H1 (cell line): ENCODE data around the gene PCCA. TPM values are rescaled to one million over a fixed set of nuclear protein-coding genes. Genes with fewer than 3 reads are reported as not detected.

Source experiments
- CTCF ChIA-PET: fragments of 300-600 bp; sonication (Branson Sonifier 250); formaldehyde crosslinking; loops from one replicate; lab custom pipeline; 2021; ENCODE audit not compliant: partially characterized antibody; lab: Charles Lee
- POLR2A ChIA-PET: fragments of 300-600 bp; sonication (Branson Sonifier 250); formaldehyde crosslinking; loops from one replicate; lab custom pipeline; 2021; ENCODE audit warnings: inconsistent platforms; ENCODE audit not compliant: partially characterized antibody; lab: Charles Lee
- DNase-seq, 2 experiments: peaks; one replicate each; pipeline versions ENCODE4 v3.0.0 to v3.0.0-alpha.2; 2010 to 2022; ENCODE audit warnings: low spot score in 2 of 2, low read depth in 1 of 2, mixed read lengths in 1 of 2
- FAIRE-seq: peaks from 2 replicates; lab custom pipeline; 2011; peaks lifted over from hg19 to GRCh38; lab: Jason Lieb, UNC
- H2AFZ ChIP-seq: 2 replicates; pipeline ENCODE4 v1.8.1; 2012; ENCODE audit warnings: low read length, inconsistent platforms
- H2AK5ac ChIP-seq: 2 replicates; pipeline ENCODE4 v1.6.1; 2013; ENCODE audit warnings: low read depth, low read length
- H2BK120ac ChIP-seq: replicated peaks from 2 replicates; pipeline ENCODE3; 2013; ENCODE audit warnings: low read depth, low read length, inconsistent platforms
- H2BK12ac ChIP-seq: 2 replicates; pipeline ENCODE4 v1.6.1; 2013; ENCODE audit warnings: low read depth, low read length
- H2BK15ac ChIP-seq: 2 replicates; pipeline ENCODE4 v1.6.1; 2013; ENCODE audit warnings: low read length
- H2BK20ac ChIP-seq: 2 replicates; pipeline ENCODE4 v1.6.1; 2013; ENCODE audit warnings: low read length
- H2BK5ac ChIP-seq: 2 replicates; pipeline ENCODE4 v1.6.1; 2013; ENCODE audit warnings: low read depth, low read length
- H3K14ac ChIP-seq: 2 replicates; pipeline ENCODE4 v1.6.1; 2013; ENCODE audit warnings: inconsistent platforms; ENCODE audit not compliant: insufficient read length
- H3K18ac ChIP-seq: 2 replicates; pipeline ENCODE4 v1.6.1; 2013; ENCODE audit warnings: low read length; ENCODE audit errors: extremely low read depth
- H3K23ac ChIP-seq: 2 replicates; pipeline ENCODE4 v1.6.1; 2013; ENCODE audit warnings: inconsistent platforms; ENCODE audit not compliant: insufficient read length
- H3K23me2 ChIP-seq: 2 replicates; pipeline ENCODE4 v1.6.1; 2013; ENCODE audit warnings: low read depth, low read length
- H3K27ac ChIP-seq: 2 replicates; pipeline ENCODE4 v1.6.1; 2011; ENCODE audit warnings: low read depth, low read length, inconsistent platforms
- H3K27me3 ChIP-seq, 4 experiments: replicated peaks in 1 of 4; 1 replicate in 1 of 4; 2 replicates in 3 of 4; pipeline versions ENCODE4 v1.6.1 to v1.8.1; 2011 to 2013; ENCODE audit warnings: low read length in 3 of 4, mild to moderate bottlenecking in 3 of 4, inconsistent platforms in 2 of 4, mixed read lengths in 2 of 4, moderate library complexity in 1 of 4; ENCODE audit not compliant: control insufficient read depth in 3 of 4, insufficient read depth in 3 of 4; ENCODE audit errors: extremely low read depth in 1 of 4
- H3K36me3 ChIP-seq, 4 experiments: 2 replicates each; pipeline versions ENCODE4 v1.6.1 to v1.8.1; 2011 to 2013; ENCODE audit warnings: mild to moderate bottlenecking in 4 of 4, low read length in 3 of 4, moderate library complexity in 2 of 4, control low read depth in 1 of 4, inconsistent platforms in 1 of 4; ENCODE audit not compliant: insufficient read depth in 4 of 4, control insufficient read depth in 2 of 4
- H3K4ac ChIP-seq: replicated peaks from 2 replicates; pipeline ENCODE3; 2013; ENCODE audit warnings: low read length, low read depth, mixed read lengths, inconsistent platforms; ENCODE audit not compliant: insufficient read length
- H3K4me1 ChIP-seq, 4 experiments: replicated peaks in 1 of 4; 1 replicate in 1 of 4; 2 replicates in 3 of 4; pipeline versions ENCODE4 v1.6.1 to v1.8.1; 2011 to 2013; ENCODE audit warnings: low read length in 3 of 4, inconsistent platforms in 2 of 4, mixed read lengths in 1 of 4; ENCODE audit not compliant: insufficient read depth in 4 of 4, control insufficient read depth in 3 of 4
- H3K4me2 ChIP-seq, 2 experiments: 2 replicates each; pipeline versions ENCODE4 v1.6.1 to v1.8.1; 2011 to 2013; ENCODE audit warnings: low read depth in 2 of 2, low read length in 2 of 2, control low read depth in 1 of 2, inconsistent platforms in 1 of 2, mild to moderate bottlenecking in 1 of 2; ENCODE audit not compliant: insufficient read depth in 1 of 2
- H3K4me3 ChIP-seq, 4 experiments: fragments of 200-600, 300-600 bp in 1 of 4; sonication (generic), shearing (Covaris generic), sonication (Bioruptor Twin) in 1 of 4; 2 replicates each; pipeline versions ENCODE4 v1.5.1 to v1.8.1; 2011 to 2016; ENCODE audit warnings: low read length in 4 of 4, low read depth in 3 of 4, control low read depth in 2 of 4, inconsistent platforms in 2 of 4, mild to moderate bottlenecking in 2 of 4, mixed read lengths in 1 of 4, moderate library complexity in 1 of 4; ENCODE audit not compliant: insufficient read depth in 2 of 4; ENCODE audit errors: extremely low read depth in 1 of 4
- H3K56ac ChIP-seq: replicated peaks from 2 replicates; pipeline ENCODE3; 2013; ENCODE audit warnings: low read depth, mild to moderate bottlenecking, mixed read lengths, low read length, inconsistent platforms; ENCODE audit not compliant: insufficient read length
- H3K79me1 ChIP-seq: 2 replicates; pipeline ENCODE4 v1.6.1; 2013; ENCODE audit warnings: low read depth, low read length, control low read depth
- H3K79me2 ChIP-seq, 2 experiments: 2 replicates each; pipeline versions ENCODE4 v1.6.1 to v1.8.1; 2012 to 2013; ENCODE audit warnings: low read length in 2 of 2, mild to moderate bottlenecking in 2 of 2, inconsistent platforms in 1 of 2; ENCODE audit not compliant: insufficient read depth in 2 of 2, control insufficient read depth in 1 of 2
- H3K9ac ChIP-seq, 4 experiments: replicated peaks in 1 of 4; 1 replicate in 1 of 4; 2 replicates in 3 of 4; pipeline versions ENCODE4 v1.6.1 to v1.8.1; 2011 to 2013; ENCODE audit warnings: low read depth in 3 of 4, low read length in 3 of 4, control low read depth in 2 of 4, mild to moderate bottlenecking in 2 of 4, moderate library complexity in 2 of 4, inconsistent platforms in 1 of 4; ENCODE audit errors: extremely low read depth in 1 of 4
- H3K9me3 ChIP-seq, 2 experiments: 2 replicates each; pipeline versions ENCODE4 v1.6.1 to v1.8.1; 2012 to 2013; ENCODE audit warnings: mild to moderate bottlenecking in 2 of 2, moderate library complexity in 2 of 2, control low read depth in 1 of 2, inconsistent platforms in 1 of 2, low read depth in 1 of 2, low read length in 1 of 2, mixed read lengths in 1 of 2; ENCODE audit not compliant: insufficient read depth in 2 of 2
- H4K20me1 ChIP-seq, 2 experiments: replicated peaks in 1 of 2; 2 replicates each; pipeline versions ENCODE3 to v1.8.1; 2011 to 2013; ENCODE audit warnings: inconsistent platforms in 2 of 2, low read length in 2 of 2, mild to moderate bottlenecking in 1 of 2; ENCODE audit not compliant: insufficient read depth in 2 of 2, control insufficient read depth in 1 of 2
- H4K5ac ChIP-seq: 2 replicates; pipeline ENCODE4 v1.6.1; 2013; ENCODE audit warnings: low read length, low read depth, mixed read lengths, inconsistent platforms; ENCODE audit not compliant: insufficient read length
- H4K8ac ChIP-seq: 2 replicates; pipeline ENCODE4 v1.8.0; 2013; ENCODE audit warnings: mild to moderate bottlenecking, moderate library complexity, low read length, inconsistent platforms; ENCODE audit not compliant: insufficient read depth; ENCODE audit errors: extremely low read depth
- H4K91ac ChIP-seq: replicated peaks from 2 replicates; pipeline ENCODE3; 2013; ENCODE audit warnings: low read length, mixed read lengths, inconsistent platforms; ENCODE audit not compliant: insufficient read length
- CHD2 ChIP-seq: IDR thresholded peaks from 2 replicates; pipeline ENCODE4 v1.6.1; 2012; ENCODE audit warnings: low read length, improper control_type of control experiment
- HDAC2 ChIP-seq, 2 experiments: fragments of 300-600 bp in 1 of 2; sonication (generic) in 1 of 2; IDR thresholded peaks; 2 replicates each; pipeline ENCODE4 v1.6.1; 2011 to 2012; ENCODE audit warnings: low read depth in 2 of 2, low read length in 2 of 2, mild to moderate bottlenecking in 2 of 2, moderate library complexity in 2 of 2, borderline replicate concordance in 1 of 2, inconsistent platforms in 1 of 2
- MAFK ChIP-seq: IDR thresholded peaks from 2 replicates; pipeline ENCODE4 v1.6.1; 2012; ENCODE audit warnings: low read depth, mild to moderate bottlenecking, improper control_type of control experiment, low read length
- NANOG ChIP-seq: IDR thresholded peaks from 2 replicates; pipeline ENCODE4 v1.6.1; 2011; ENCODE audit warnings: low read length, low read depth, mild to moderate bottlenecking, inconsistent platforms; ENCODE audit not compliant: insufficient read depth, poor library complexity, severe bottlenecking
- SP1 ChIP-seq: IDR thresholded peaks from 2 replicates; pipeline ENCODE4 v1.6.1; 2011; ENCODE audit warnings: low read depth, low read length
- ZNF274 ChIP-seq: IDR thresholded peaks from 2 replicates; pipeline ENCODE4 v1.7.0; 2012; ENCODE audit warnings: low read length, borderline replicate concordance; ENCODE audit errors: extremely low read depth
- WGBS, 2 experiments: shearing (Covaris generic) in 1 of 2; methylation state at CpG; one replicate each; pipeline versions ENCODE4 v1.1.6 to v1.1.7; 2013 to 2015; ENCODE audit warnings: low lambda C conversion rate in 2 of 2, mixed read lengths in 2 of 2, inconsistent platforms in 1 of 2, low coverage in 1 of 2, missing lambda C conversion rate in 1 of 2; ENCODE audit not compliant: insufficient replicate concordance in 2 of 2, insufficient coverage in 1 of 2, insufficient read length in 1 of 2; ENCODE audit errors: extremely low coverage in 1 of 2, missing lambda C conversion rate in 1 of 2; 5-methylcytosine and 5-hydroxymethylcytosine counted together
- polyA plus RNA-seq, 7 experiments: library from polyadenylated mRNA; depleted of rRNA in 3 of 7; stranded (reverse) in 5 of 7; unstranded in 2 of 7; fragments of >200 nt in 5 of 7; fragments of 200-250 nt in 2 of 7; gene quantifications; 1 replicate in 5 of 7; 2 replicates in 1 of 7; 4 replicates in 1 of 7; pipeline versions ENCODE4 v1.2.1 to v1.2.3, GENCODE V29; 2011 to 2013; ENCODE audit warnings: missing spikeins in 2 of 7, mixed read lengths in 2 of 7
- total RNA-seq: library from RNA; stranded (reverse); fragmentation: NEBNext Ultra II Directional; extraction: Animal tissue kit (Norgen Biotek cat#: 25700); gene quantifications from 2 replicates; pipeline ENCODE4 v1.2.1, GENCODE V29; 2021

The PCCA gene
- total and polyA plus RNA-seq, 2 of the 8 experiments (the other 6 are each of a cell fraction or from before 2014, with no cell fraction given) = 18.4 to 49.8 TPM

GRCh38 chr13:100195568-100195967, 106.7 kb downstream of the PCCA start:
- Histone ChIP-seq H3K18ac (no peak overlapping the region), H4K5ac (peak overlapping the region; percentile 99), H2BK12ac (no peak overlapping the region), H2BK20ac (no peak overlapping the region), H4K8ac (no peak overlapping the region), H2BK15ac (no peak overlapping the region), H3K27me3 (no peaks in the 10 kb centered on the region), H2AFZ (no peak overlapping the region), H4K91ac (no peak overlapping the region), H3K23me2 (no peaks in the 10 kb centered on the region), H2AK5ac (no peak overlapping the region), H3K27ac (no peak overlapping the region), H3K4me1 (peaks cover 0 to 25% (median 16%) of the 10 kb centered on the region in 4 experiments), H3K23ac (no peak overlapping the region), H3K14ac (no peak overlapping the region), H4K20me1 (no peaks in the 10 kb centered on the region), H3K36me3 (no peaks in the 10 kb centered on the region; a peak in 1 of 8 replicates), H3K4ac (no peak overlapping the region), H3K79me1 (no peaks in the 10 kb centered on the region), H3K4me3 (peak overlapping the region in 1 of 4 experiments; percentile 45; a peak in 2 of 8 replicates), H3K79me2 (peaks cover 0 to 45% of the 10 kb centered on the region in 2 experiments; a peak in 3 of 4 replicates), H2BK5ac (no peak overlapping the region), H3K9me3 (no peaks in the 10 kb centered on the region), H3K56ac (no peak overlapping the region), H3K9ac (no peak overlapping the region), H2BK120ac (no peak overlapping the region), H3K4me2 (peak overlapping the region; percentile 15 to 61; a peak in 2 of 4 replicates)
- peak in 1 of 2 experiments; percentile 9 for DNase-seq
- WGBS, 2 experiments = 4% methylated on average over 1 of the region's 1 CpG; no CpG with 5 or more reads in 1 of the 2 experiments
- FAIRE-seq = peak; percentile 88
- ChIA-PET CTCF (interaction anchor here (0.8 to 1.3 kb wide), 2 partner anchors 319 to 541 kb away, joined by 3 read pairs; no protein-coding TSS in a partner anchor), POLR2A (interaction anchor here (1.1 to 1.4 kb wide), 2 partner anchors 13 to 106 kb away, joined by 4 read pairs; partner anchors contain the start of gene PCCA)
- TF ChIP-seq MAFK = peak; percentile 12; the same call in 1 of the 2 replicates
- TF ChIP-seq NANOG = peak; percentile 17
- TF ChIP-seq CHD2 = peak; percentile 36; the same call in 1 of the 2 replicates
- TF ChIP-seq SP1 = peak; percentile 42; the same call in 1 of the 2 replicates
- peak; percentile 58 to 91; a peak in 2 of 4 replicates for TF ChIP-seq HDAC2 (IDR thresholded peaks at IDR 0.05; ENCODE audit: borderline replicate concordance in 1 of 2, low read depth in 2 of 2, low read length in 2 of 2)
- no peak for TF ChIP-seq ZNF274
